Body of pancreas (tissue), 4 donors: Measurements from ENCODE around the gene CPLANE2.

ENCODE experiments used
- POLR2A ChIP-seq, 3 donors: fragments of 450-650 bp; IDR thresholded peaks; one replicate each; pipeline ENCODE4 v1.6.1; 2016; ENCODE audit warnings: antibody characterized with exemption in 3 of 3, mild to moderate bottlenecking in 2 of 3
- TF ChIP-seq, protein P1 (sequence below), 7 experiments: fragments of 450-650 bp in 4 of 7; fragments of 200-600 bp in 3 of 7; sonication (generic) in 3 of 7; IDR thresholded peaks; one replicate each; pipeline ENCODE4 v1.5.1; 2016 to 2019; ENCODE audit warnings: antibody characterized with exemption in 7 of 7

DNA sequence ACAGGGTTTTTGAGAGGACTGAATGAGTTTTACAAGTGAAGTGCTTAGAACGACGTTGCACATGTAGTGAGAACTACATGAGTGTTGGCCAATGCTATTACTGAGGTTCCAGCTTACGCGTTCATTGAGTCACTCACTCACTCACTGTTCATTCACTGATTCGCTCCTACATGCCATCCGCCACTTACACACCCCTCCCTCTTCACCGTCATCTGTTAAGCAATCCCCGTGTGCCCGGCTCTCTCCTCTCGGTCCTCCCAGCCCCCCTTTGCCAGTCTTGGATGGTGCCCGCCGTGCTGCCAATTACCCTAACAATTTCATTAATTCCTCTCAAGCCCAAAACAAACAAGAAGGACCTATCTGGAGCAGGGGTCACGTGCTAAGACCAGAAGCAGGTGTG is 53.8 kb downstream of the CPLANE2 start:
- TF ChIP-seq, protein P1, sequence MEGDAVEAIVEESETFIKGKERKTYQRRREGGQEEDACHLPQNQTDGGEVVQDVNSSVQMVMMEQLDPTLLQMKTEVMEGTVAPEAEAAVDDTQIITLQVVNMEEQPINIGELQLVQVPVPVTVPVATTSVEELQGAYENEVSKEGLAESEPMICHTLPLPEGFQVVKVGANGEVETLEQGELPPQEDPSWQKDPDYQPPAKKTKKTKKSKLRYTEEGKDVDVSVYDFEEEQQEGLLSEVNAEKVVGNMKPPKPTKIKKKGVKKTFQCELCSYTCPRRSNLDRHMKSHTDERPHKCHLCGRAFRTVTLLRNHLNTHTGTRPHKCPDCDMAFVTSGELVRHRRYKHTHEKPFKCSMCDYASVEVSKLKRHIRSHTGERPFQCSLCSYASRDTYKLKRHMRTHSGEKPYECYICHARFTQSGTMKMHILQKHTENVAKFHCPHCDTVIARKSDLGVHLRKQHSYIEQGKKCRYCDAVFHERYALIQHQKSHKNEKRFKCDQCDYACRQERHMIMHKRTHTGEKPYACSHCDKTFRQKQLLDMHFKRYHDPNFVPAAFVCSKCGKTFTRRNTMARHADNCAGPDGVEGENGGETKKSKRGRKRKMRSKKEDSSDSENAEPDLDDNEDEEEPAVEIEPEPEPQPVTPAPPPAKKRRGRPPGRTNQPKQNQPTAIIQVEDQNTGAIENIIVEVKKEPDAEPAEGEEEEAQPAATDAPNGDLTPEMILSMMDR (IDR thresholded peaks at IDR 0.05) = no peak
- no peak for TF ChIP-seq POLR2A (IDR thresholded peaks at IDR 0.05)
